Ishikawa (cell line): Measurements from ENCODE around the gene CES3.

ENCODE experiments used
- CEBPB ChIP-seq: IDR thresholded peaks from 2 replicates; pipeline ENCODE4 v1.6.1; 2012
- CREB1 ChIP-seq: IDR thresholded peaks from 2 replicates; pipeline ENCODE4 v1.6.1; 2012; ENCODE audit warnings: low read depth
- EGR1 ChIP-seq: IDR thresholded peaks from 2 replicates; pipeline ENCODE4 v1.6.1; 2012
- EP300 ChIP-seq: IDR thresholded peaks from 2 replicates; pipeline ENCODE4 v1.6.1; 2012; ENCODE audit warnings: borderline replicate concordance
- FOXM1 ChIP-seq: IDR thresholded peaks from 2 replicates; pipeline ENCODE4 v1.6.1; 2012; ENCODE audit warnings: low read depth, borderline replicate concordance
- NFIC ChIP-seq: IDR thresholded peaks from 2 replicates; pipeline ENCODE4 v1.6.1; 2012
- RAD21 ChIP-seq: IDR thresholded peaks from 2 replicates; pipeline ENCODE4 v1.6.1; 2012; ENCODE audit warnings: low read depth
- TAF1 ChIP-seq: IDR thresholded peaks from 2 replicates; pipeline ENCODE4 v1.6.1; 2012; ENCODE audit warnings: low read depth, mild to moderate bottlenecking
- TCF12 ChIP-seq: IDR thresholded peaks from 2 replicates; pipeline ENCODE4 v1.6.1; 2012; ENCODE audit warnings: low read depth
- TEAD4 ChIP-seq: IDR thresholded peaks from 2 replicates; pipeline ENCODE4 v1.6.1; 2012
- YY1 ChIP-seq: IDR thresholded peaks from 2 replicates; pipeline ENCODE4 v1.6.1; 2012; ENCODE audit warnings: low read depth
- ZBTB7A ChIP-seq: IDR thresholded peaks from 2 replicates; pipeline ENCODE4 v1.6.1; 2012; ENCODE audit warnings: low read depth
- TF ChIP-seq, protein P1 (sequence below): IDR thresholded peaks from 2 replicates; pipeline ENCODE4 v1.6.1; 2012
- TF ChIP-seq, protein P2 (sequence below): IDR thresholded peaks from 2 replicates; pipeline ENCODE4 v1.6.1; 2012; ENCODE audit warnings: low read depth, mild to moderate bottlenecking
- TF ChIP-seq, protein P3 (sequence below): IDR thresholded peaks from 2 replicates; pipeline ENCODE4 v1.6.1; 2012

CES3 gene

DNA sequence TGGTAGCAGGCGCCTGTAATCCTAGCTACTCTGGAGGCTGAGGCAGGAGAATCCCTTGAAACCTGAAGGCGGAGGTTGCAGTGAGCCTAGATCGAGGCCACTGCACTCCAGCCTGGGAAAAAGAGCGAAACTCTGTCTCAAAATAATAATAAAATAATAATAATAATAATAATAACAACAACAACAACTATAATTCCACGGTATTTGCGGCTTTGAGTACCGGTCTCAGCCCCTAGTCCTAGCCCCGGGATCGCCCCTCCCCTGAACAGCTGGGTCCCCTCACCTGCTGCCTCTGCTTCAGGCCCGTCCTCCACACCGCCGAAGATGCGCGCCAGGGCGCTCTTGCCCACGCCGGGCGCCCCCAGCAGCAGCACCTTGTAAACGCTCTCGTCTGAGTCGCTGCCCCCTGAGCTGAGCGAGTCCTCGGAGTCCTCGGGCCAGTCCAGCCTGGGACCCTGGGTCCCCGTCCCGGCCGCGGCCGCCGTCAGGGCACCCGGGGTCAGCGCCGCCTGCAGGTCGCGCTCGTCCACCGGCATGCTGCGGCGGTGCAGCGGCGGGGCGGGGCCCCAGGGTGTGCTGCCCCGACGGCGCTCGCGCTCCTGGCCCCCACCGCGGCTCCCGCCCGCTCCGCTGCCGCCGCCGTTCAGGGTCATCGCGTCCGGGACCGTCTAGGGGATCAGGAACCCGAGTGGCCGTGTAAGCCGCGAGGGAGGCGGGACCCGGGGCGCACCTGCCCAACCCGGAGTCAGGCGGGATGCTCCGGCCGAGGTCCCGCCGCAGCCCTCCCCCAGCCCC is 36.3 kb upstream of the CES3 start:
- no peak for TF ChIP-seq NFIC

DNA sequence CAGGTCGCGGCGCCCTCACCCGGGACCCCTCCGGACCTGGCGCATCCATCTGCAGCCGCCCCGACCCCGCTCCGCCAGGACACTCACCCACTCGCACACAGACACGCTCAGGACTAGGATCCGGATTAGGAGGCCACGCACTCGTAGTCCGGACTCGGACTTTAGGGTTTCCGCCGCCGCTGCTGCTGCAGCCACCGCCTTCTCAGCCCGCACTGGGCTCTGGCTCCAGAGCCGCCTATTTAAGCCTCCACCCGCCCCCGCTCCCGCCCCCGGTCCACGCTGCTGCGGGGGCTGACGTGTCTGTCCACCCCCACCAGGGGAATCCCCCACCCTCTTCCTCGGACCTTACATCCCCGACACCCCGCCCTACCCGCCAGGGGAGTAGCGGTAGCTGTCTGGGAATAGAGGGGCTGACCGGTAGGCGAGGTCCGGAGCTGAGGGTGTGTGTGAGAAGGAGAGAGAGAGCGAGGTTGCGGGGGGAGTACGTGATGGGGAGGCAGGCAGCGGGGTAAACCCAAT is 35.7 kb upstream of the CES3 start, which contains the start of gene RRAD:
RRAD (minus strand) TSS at position 214 of the 519 bp plus-strand sequence. CDS start 356 bp downstream, outside the sequence.
- TF ChIP-seq RAD21, result no peak
- no peak for TF ChIP-seq YY1
- no peak for TF ChIP-seq TAF1
- TF ChIP-seq EGR1, result no peak
- no peak for TF ChIP-seq CREB1
- no peak for TF ChIP-seq TCF12
- TF ChIP-seq, protein P1, sequence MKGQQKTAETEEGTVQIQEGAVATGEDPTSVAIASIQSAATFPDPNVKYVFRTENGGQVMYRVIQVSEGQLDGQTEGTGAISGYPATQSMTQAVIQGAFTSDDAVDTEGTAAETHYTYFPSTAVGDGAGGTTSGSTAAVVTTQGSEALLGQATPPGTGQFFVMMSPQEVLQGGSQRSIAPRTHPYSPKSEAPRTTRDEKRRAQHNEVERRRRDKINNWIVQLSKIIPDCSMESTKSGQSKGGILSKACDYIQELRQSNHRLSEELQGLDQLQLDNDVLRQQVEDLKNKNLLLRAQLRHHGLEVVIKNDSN, result no peak
- TF ChIP-seq TEAD4, result no peak
- TF ChIP-seq CEBPB, result no peak
- no peak for TF ChIP-seq FOXM1

DNA sequence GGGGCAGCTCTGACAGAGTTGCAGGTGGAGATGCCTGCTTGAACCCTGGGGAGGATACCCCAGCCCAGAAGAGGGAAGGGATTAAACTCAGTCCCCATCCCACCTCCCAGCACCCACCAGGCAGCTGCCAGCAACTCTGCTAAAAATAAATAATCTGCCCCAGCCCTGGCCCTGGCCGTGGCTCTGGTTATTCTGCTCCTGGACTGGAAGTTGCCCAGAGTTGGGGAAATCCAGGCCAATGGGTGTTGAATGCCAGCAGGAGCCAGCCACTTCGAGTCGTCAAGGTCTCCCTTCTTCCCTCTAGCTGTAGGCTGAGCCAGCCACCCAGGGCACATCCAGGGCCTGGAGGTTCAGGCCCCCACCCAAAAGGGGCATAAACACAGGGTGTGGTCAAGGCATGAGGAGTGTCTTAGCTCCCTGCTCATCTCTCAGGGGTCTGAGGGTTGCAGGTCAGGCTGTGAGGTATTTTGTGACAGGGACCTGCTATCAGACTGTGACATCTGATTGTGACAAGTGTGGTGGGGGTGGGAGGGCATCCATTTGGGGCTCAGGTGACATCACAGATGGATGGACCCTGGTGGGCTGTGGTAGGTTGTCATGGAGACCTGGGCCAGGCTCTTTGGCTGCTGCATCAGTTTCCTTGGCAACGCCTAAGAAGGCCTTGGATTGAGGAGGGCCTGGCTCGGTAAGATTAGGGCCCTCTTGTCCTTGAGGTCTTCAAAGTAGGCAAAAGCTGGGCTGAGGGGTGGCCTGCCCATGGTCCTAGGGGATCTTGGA is 34.7 kb upstream of the CES3 start:
- TF ChIP-seq, protein P1, result no peak
- TF ChIP-seq EP300 (no peak), YY1 (no peak), NFIC (no peak), ZBTB7A (no peak), TCF12 (no peak), TAF1 (no peak), FOXM1 (no peak), EGR1 (no peak), CEBPB (no peak), RAD21 (no peak), CREB1 (no peak), TEAD4 (no peak)
- TF ChIP-seq, protein P2, sequence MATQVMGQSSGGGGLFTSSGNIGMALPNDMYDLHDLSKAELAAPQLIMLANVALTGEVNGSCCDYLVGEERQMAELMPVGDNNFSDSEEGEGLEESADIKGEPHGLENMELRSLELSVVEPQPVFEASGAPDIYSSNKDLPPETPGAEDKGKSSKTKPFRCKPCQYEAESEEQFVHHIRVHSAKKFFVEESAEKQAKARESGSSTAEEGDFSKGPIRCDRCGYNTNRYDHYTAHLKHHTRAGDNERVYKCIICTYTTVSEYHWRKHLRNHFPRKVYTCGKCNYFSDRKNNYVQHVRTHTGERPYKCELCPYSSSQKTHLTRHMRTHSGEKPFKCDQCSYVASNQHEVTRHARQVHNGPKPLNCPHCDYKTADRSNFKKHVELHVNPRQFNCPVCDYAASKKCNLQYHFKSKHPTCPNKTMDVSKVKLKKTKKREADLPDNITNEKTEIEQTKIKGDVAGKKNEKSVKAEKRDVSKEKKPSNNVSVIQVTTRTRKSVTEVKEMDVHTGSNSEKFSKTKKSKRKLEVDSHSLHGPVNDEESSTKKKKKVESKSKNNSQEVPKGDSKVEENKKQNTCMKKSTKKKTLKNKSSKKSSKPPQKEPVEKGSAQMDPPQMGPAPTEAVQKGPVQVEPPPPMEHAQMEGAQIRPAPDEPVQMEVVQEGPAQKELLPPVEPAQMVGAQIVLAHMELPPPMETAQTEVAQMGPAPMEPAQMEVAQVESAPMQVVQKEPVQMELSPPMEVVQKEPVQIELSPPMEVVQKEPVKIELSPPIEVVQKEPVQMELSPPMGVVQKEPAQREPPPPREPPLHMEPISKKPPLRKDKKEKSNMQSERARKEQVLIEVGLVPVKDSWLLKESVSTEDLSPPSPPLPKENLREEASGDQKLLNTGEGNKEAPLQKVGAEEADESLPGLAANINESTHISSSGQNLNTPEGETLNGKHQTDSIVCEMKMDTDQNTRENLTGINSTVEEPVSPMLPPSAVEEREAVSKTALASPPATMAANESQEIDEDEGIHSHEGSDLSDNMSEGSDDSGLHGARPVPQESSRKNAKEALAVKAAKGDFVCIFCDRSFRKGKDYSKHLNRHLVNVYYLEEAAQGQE, result no peak
- TF ChIP-seq, protein P3, sequence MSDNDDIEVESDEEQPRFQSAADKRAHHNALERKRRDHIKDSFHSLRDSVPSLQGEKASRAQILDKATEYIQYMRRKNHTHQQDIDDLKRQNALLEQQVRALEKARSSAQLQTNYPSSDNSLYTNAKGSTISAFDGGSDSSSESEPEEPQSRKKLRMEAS, result no peak

DNA sequence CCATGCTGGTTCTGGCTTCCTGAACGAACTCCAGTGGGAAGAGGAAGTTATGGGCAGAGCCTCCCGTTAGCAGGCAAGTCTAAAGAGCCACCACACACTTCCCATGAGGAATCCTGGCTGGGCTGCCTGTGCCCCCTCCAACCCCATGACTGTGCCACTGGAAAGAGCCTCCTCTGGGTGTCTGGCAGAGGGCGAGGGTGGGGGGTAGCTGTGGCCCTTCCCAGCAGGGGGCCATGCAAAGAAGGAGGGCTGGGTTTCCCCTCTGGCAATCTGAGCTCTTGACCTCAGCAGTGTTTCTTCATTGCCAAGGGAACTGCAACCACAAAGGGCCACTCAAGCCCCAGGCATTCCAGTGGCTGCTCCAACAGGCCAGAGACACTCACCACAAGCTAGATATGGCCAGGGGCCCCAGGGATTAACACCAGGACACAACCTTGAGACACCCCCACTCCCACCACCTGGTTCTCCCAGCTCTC is 34.1 kb upstream of the CES3 start:
- no peak for TF ChIP-seq ZBTB7A
- no peak for TF ChIP-seq CEBPB
- no peak for TF ChIP-seq FOXM1
- TF ChIP-seq CREB1, result no peak
- no peak for TF ChIP-seq TCF12
- no peak for TF ChIP-seq NFIC

DNA sequence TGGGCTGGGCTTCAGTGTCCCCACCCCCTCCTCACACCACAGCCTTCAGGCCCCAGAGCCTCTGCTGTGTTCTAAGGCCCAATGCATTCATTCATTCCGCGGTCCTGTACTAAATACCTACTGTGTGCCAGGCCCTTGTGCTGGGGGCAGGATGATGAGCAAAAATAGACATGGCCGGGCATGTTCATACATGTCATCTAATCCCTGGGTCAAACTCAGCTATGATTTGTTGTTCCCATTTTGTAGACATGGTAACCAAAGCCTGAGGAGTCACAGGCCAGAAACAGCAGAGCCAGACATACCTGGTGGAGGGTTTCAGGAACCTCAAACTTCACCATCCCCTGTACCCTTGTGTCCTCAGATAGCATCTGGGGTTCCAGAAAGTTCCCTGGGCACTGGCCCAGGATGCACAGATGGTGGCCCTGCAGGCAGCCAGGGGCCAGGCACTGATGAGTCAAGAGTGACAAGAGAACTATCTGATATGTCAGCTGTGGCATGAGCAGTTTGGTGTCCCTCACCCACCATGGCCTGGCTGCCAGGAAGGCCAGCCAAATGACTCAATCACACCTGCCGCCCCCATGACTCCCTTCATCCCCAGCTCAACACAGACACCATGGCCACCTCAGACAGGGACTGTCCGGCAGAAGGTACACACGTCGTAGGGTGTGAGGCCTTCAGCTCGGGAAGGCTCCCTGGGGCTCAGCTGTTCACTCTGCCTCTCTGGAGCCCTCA is 33.0 kb upstream of the CES3 start:
- TF ChIP-seq, protein P2, result no peak
- TF ChIP-seq, protein P1, result no peak
- TF ChIP-seq EP300 (no peak), TAF1 (no peak), ZBTB7A (no peak), YY1 (no peak), FOXM1 (no peak), CREB1 (no peak), CEBPB (no peak)
